Measurements from ENCODE around the gene B3GNT8.
"Not testable (repeated sequence)": the region's sequence is repeated elsewhere in the genome, so short reads cannot be mapped to it uniquely, and the experiment has no call there.

Gene B3GNT8

GRCh38 chr19:41395355-41395754 lies 31.8 kb downstream of the B3GNT8 start:
- DNase-seq (ENCODE audit: low read depth in 2 of 3, low spot score in 1 of 3) = no peak

- DNase-seq (ENCODE audit: low read depth in 2 of 3, low spot score in 1 of 3) = no peak
Measured at GRCh38 chr19:41392775-41393174, 34.4 kb downstream of the B3GNT8 start.

- no peak for DNase-seq (ENCODE audit: low read depth in 2 of 3, low spot score in 1 of 3)
Measured at GRCh38 chr19:41391618-41392017, 35.6 kb downstream of the B3GNT8 start.

GRCh38 chr19:41386442-41386841 lies 40.7 kb downstream of the B3GNT8 start:
- DNase-seq (ENCODE audit: low read depth in 2 of 3, low spot score in 1 of 3) = no peak

- DNase-seq (ENCODE audit: low read depth in 2 of 3, low spot score in 1 of 3) = no peak
Measured at GRCh38 chr19:41384351-41384750, 42.8 kb downstream of the B3GNT8 start.

- not testable (repeated sequence) for DNase-seq (ENCODE audit: low read depth in 2 of 3, low spot score in 1 of 3)
Measured at GRCh38 chr19:41381536-41381935, 45.6 kb downstream of the B3GNT8 start.

- no peak for DNase-seq (ENCODE audit: low read depth in 2 of 3, low spot score in 1 of 3)
Measured at GRCh38 chr19:41377977-41378709, 49.0 kb downstream of the B3GNT8 start.

GRCh38 chr19:41376998-41377365 lies 50.2 kb downstream of the B3GNT8 start:
- no peak for DNase-seq (ENCODE audit: low read depth in 2 of 3, low spot score in 1 of 3)

GRCh38 chr19:41376241-41376997 lies 50.8 kb downstream of the B3GNT8 start, which contains the start of gene TMEM91:
Gene TMEM91 (plus strand): TSS chr19:41376533. CDS start chr19:41378310, 1,777 bp downstream.
- no peak for DNase-seq (ENCODE audit: low read depth in 2 of 3, low spot score in 1 of 3)

Measured in stimulated activated CD4-positive, alpha-beta T cell treated with anti-CD3 and anti-CD28 coated beads, Interleukin-12 subunit alpha, Interleukin-12 subunit beta, amount 100 ng/mL, for 48 hours (primary cell).